Kidney (tissue), 14 donors: ENCODE results near the gene SOCS1. TPM values are rescaled to one million over a fixed set of nuclear protein-coding genes. Genes with fewer than 3 reads are reported as not detected.
A peak's percentile ranks its signal among the peaks of the same experiment; 100 is the strongest.

Source experiments
- DNase-seq, 5 donors: peaks; one replicate each; pipeline ENCODE4 v3.0.0-alpha.2; 2013 to 2020
- FAIRE-seq: peaks from 2 replicates; lab custom pipeline; 2012; peaks lifted over from hg19 to GRCh38; lab: Jason Lieb, UNC
- H3K27ac ChIP-seq, 2 donors: one replicate each; pipeline ENCODE4 v1.7.0; 2013; ENCODE audit warnings: low read depth in 2 of 2, low read length in 2 of 2, inconsistent platforms in 1 of 2
- H3K27me3 ChIP-seq: one replicate; pipeline ENCODE4 v1.7.1; 2013; ENCODE audit warnings: low read length, inconsistent platforms; ENCODE audit not compliant: control insufficient read depth, insufficient read depth
- H3K36me3 ChIP-seq, 3 donors: one replicate each; pipeline versions ENCODE4 v1.7.0 to v1.7.1; 2013; ENCODE audit warnings: low read length in 3 of 3, control low read depth in 1 of 3, inconsistent platforms in 1 of 3; ENCODE audit not compliant: insufficient read depth in 3 of 3, control insufficient read depth in 2 of 3
- H3K4me1 ChIP-seq, 3 donors: one replicate each; pipeline versions ENCODE4 v1.7.0 to v1.7.1; 2013; ENCODE audit warnings: low read length in 3 of 3, inconsistent platforms in 1 of 3, low read depth in 1 of 3; ENCODE audit not compliant: control insufficient read depth in 2 of 3, insufficient read depth in 2 of 3
- H3K4me3 ChIP-seq, 3 donors: one replicate each; pipeline versions ENCODE4 v1.7.0 to v1.8.1; 2013; ENCODE audit warnings: low read length in 3 of 3, control low read depth in 1 of 3, inconsistent platforms in 1 of 3
- H3K9ac ChIP-seq, 3 donors: one replicate each; pipeline versions ENCODE4 v1.7.0 to v1.7.1; 2013; ENCODE audit warnings: low read length in 3 of 3, control low read depth in 1 of 3, inconsistent platforms in 1 of 3
- H3K9me3 ChIP-seq, 3 donors: one replicate each; pipeline versions ENCODE4 v1.7.0 to v1.7.1; 2013; ENCODE audit warnings: low read length in 3 of 3, control low read depth in 1 of 3, inconsistent platforms in 1 of 3; ENCODE audit not compliant: control insufficient read depth in 2 of 3, insufficient read depth in 1 of 3
- CTCF ChIP-seq: IDR thresholded peaks from 3 replicates; pipeline ENCODE4 v1.5.1; 2012; ENCODE audit warnings: mild to moderate bottlenecking, moderate library complexity, borderline replicate concordance; ENCODE audit not compliant: insufficient read depth; ENCODE audit errors: extremely low read depth
- intact Hi-C: fragments of 100-400 bp; cut with DNase I; formaldehyde crosslinking; loops from one replicate; pipeline ENCODE4 v1.11.1; 2022
- polyA plus RNA-seq: library from polyadenylated mRNA; stranded (reverse); fragments of 350-450 nt; fragmentation: Illumina TruSeq; extraction: RNeasy Lipid Tissue Mini Kit (QIAGEN cat#74804); gene quantifications from one replicate; pipeline ENCODE4 v1.2.3, GENCODE V29; 2014; ENCODE audit warnings: low read depth, low replicate concordance; ENCODE audit not compliant: insufficient read depth
- total RNA-seq: library from RNA; stranded (reverse); fragmentation: NEBNext Ultra II Directional; extraction: Animal tissue kit (Norgen Biotek cat#: 25700); gene quantifications from one replicate; pipeline ENCODE4 v1.2.1, GENCODE V29; 2021
- donor health status: control.
- donor health status: control.
- donor health status: control.
- donor health status: control.
- donor health status: control.
- donor health status: DM: yes; HTN: yes; CAD: no.
- donor health status: Normal renal cell carcinoma (clear cell type).

Gene SOCS1
- total and polyA plus RNA-seq, 2 donors from 2014 or later, result 10.4 to 21.8 TPM

- DNase-seq (peak; percentile 74 to 92 (median 89)), FAIRE-seq (no peak)
- intact Hi-C loops, result no loop called here
- Histone ChIP-seq H3K36me3 (no peaks in the 10 kb centered on the region), H3K27ac (no peak overlapping the region), H3K9ac (no peak overlapping the region), H3K27me3 (no peaks in the 10 kb centered on the region), H3K9me3 (no peaks in the 10 kb centered on the region), H3K4me3 (no peak overlapping the region), H3K4me1 (peaks cover 0 to 12% (median 0%) of the 10 kb centered on the region in 3 donors)
- TF ChIP-seq CTCF, result no peak
Measured at GRCh38 chr16:11250091-11250785, 5.8 kb downstream of the SOCS1 start.

GRCh38 chr16:11249233-11250061 lies 6.6 kb downstream of the SOCS1 start:
- Histone ChIP-seq H3K27me3 (no peaks in the 10 kb centered on the region), H3K36me3 (no peaks in the 10 kb centered on the region), H3K9ac (no peak overlapping the region), H3K9me3 (no peaks in the 10 kb centered on the region), H3K4me1 (peaks cover 0 to 7% (median 0%) of the 10 kb centered on the region in 3 donors), H3K4me3 (no peak overlapping the region), H3K27ac (no peak overlapping the region)
- peak in 1 of 5 donors; percentile 77 for DNase-seq
- intact Hi-C loops, result no loop called here
- no peak for FAIRE-seq
- no peak for TF ChIP-seq CTCF

- DNase-seq (no peak), FAIRE-seq (no peak)
- Histone ChIP-seq H3K9ac (no peak overlapping the region), H3K9me3 (no peaks in the 10 kb centered on the region), H3K4me1 (peaks cover 0 to 2% (median 0%) of the 10 kb centered on the region in 3 donors), H3K27me3 (no peaks in the 10 kb centered on the region), H3K36me3 (no peaks in the 10 kb centered on the region), H3K4me3 (no peak overlapping the region), H3K27ac (no peak overlapping the region)
- TF ChIP-seq CTCF, result no peak
- intact Hi-C loops, result no loop called here
Measured at GRCh38 chr16:11248133-11248532, 7.9 kb downstream of the SOCS1 start.
